C4-2B (cell line): ENCODE measurements around the gene TRNP1.

Source experiments
- ZFX ChIP-seq: fragments of 450-650 bp; IDR thresholded peaks from 2 replicates; pipeline ENCODE4 v1.6.1; 2017
- TF ChIP-seq, protein P1 (sequence below): fragments of 450-650 bp; conservative IDR thresholded peaks from 2 replicates; pipeline ENCODE4 v1.5.1; 2017; ENCODE audit warnings: mild to moderate bottlenecking

DNA sequence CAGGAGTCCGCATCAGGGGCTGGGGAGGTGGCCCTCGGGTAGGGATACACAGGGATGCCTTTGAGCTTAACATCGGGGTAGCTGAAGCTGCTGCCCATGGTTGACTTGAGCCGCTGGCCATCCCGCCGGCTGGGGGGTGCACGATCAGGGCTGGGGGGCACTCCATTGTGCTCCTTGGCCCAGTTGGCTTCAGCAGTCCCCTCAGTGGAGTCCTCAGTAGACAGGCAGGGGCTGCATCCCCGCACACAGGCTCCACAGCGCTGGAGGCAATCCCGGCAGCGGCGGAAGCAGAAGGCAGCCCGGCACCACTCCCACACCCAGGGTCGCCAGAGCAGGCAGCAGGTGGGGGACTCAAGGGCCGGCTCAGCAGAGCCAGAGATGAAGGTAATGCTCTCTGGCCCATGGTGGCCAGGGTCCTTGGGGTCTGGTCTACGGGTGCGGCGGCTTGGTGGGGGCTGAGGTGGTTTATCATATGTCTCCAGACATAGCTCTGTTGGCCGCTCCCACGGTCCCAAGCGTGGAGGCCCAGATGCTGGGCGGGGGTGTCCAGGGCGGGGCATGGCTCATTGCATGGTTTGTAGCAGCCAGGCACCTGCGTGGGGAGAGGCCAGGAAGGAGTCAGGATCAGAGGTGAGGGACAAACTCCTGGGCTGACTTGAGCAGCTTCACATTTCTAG, 41.5 kb upstream of the TRNP1 start:
- TF ChIP-seq, protein P1, sequence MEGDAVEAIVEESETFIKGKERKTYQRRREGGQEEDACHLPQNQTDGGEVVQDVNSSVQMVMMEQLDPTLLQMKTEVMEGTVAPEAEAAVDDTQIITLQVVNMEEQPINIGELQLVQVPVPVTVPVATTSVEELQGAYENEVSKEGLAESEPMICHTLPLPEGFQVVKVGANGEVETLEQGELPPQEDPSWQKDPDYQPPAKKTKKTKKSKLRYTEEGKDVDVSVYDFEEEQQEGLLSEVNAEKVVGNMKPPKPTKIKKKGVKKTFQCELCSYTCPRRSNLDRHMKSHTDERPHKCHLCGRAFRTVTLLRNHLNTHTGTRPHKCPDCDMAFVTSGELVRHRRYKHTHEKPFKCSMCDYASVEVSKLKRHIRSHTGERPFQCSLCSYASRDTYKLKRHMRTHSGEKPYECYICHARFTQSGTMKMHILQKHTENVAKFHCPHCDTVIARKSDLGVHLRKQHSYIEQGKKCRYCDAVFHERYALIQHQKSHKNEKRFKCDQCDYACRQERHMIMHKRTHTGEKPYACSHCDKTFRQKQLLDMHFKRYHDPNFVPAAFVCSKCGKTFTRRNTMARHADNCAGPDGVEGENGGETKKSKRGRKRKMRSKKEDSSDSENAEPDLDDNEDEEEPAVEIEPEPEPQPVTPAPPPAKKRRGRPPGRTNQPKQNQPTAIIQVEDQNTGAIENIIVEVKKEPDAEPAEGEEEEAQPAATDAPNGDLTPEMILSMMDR = no peak
- no peak for TF ChIP-seq ZFX
